ENCODE data around the gene MBD3L4. TPM values are rescaled to one million over a fixed set of nuclear protein-coding genes. Genes with fewer than 3 reads are reported as not detected.

Gene MBD3L4
- total and polyA plus RNA-seq, 10 of the 15 experiments (the other 5 are each of a cell fraction or from before 2014, with no cell fraction given): not detected

DNA sequence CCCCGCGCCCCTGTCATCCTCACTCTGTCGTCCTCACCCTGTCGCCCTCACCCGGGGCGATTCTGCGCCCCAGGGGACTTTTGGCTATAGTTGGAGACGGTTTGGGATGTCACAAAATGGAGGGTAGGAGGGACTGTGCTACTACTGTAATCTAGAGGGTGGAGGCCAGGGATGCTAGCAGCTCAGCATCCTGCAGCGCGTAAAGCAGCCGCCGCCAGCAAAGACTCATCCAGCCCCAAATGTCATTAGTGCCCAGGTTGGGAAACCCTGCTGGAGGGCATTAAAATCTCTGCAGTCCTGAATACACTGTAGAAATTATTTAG, 29.9 kb upstream of the MBD3L4 start:
- H3K27me3 ChIP-seq (replicated peaks in 1 of 2; ENCODE audit: control insufficient read depth in 2 of 2, insufficient read depth in 2 of 2, low read length in 1 of 2): no peaks in the 10 kb centered on the region
- peaks cover 11 to 12% of the 10 kb centered on the region in 2 experiments for H3K36me3 ChIP-seq (ENCODE audit: control insufficient read depth in 2 of 2, insufficient read depth in 2 of 2, low read length in 1 of 2)
- 0% methylated on average over 12 of the region's 12 CpGs for WGBS (ENCODE audit: insufficient coverage, insufficient replicate concordance, low lambda C conversion rate, missing lambda C conversion rate)
- ATAC-seq (peak; percentile 48), DNase-seq (ENCODE audit: low read depth, low spot score) (no peak), FAIRE-seq (no peak)
- ChIA-PET SMC1A (ENCODE audit: uncharacterized antibody, unreplicated experiment) (interaction anchor here (0.6 to 2.8 kb wide), 10 partner anchors 14 to 697 kb away, joined by 3 to 13 read pairs (median 4); partner anchors contain the start of genes ALKBH7 and TRAPPC5), RAD21 (ENCODE audit: unreplicated experiment) (interaction anchor here (1.2 to 2.3 kb wide), 12 partner anchors 30 to 311 kb away, joined by 3 to 15 read pairs (median 5); partner anchors contain the start of gene ARHGEF18), CTCF (interaction anchor here (0.6 to 2.5 kb wide), 9 partner anchors 12 to 224 kb away, joined by 3 to 6 read pairs (median 5); partner anchors contain the start of gene INSR), POLR2A (interaction anchor here (1.4 to 1.9 kb wide), 4 partner anchors 14 to 72 kb away, joined by 4 to 14 read pairs (median 9); no protein-coding TSS in a partner anchor)
- peak overlapping the region; percentile 84 for H3K27ac ChIP-seq (ENCODE audit: control insufficient read depth, insufficient read depth)
- peak overlapping the region; percentile 91 for H3K9ac ChIP-seq (ENCODE audit: control insufficient read depth, insufficient read depth, low read length)
- H3K4me1 ChIP-seq (ENCODE audit: control insufficient read depth, insufficient read depth, low read length): no peaks in the 10 kb centered on the region
- peak overlapping the region; percentile 84 for H2AFZ ChIP-seq (ENCODE audit: control insufficient read depth, low read depth, low read length)
- intact Hi-C loops (cut with micrococcal nuclease; ENCODE audit: unreplicated experiment) (no loop called here), in situ Hi-C loops (cut with MboI) (no loop called here)
- peaks cover 4% of the 10 kb centered on the region; the same call in 2 of the 3 replicates for H3K9me3 ChIP-seq (replicated peaks; ENCODE audit: control insufficient read depth, insufficient read depth, low read length)
- H3K79me2 ChIP-seq (ENCODE audit: control insufficient read depth, insufficient read depth, low read length): peaks cover 12% of the 10 kb centered on the region
- H4K20me1 ChIP-seq (ENCODE audit: control insufficient read depth, insufficient read depth): no peaks in the 10 kb centered on the region
- H3K4me3 ChIP-seq: peak overlapping the region; percentile 91
- H3K4me2 ChIP-seq (ENCODE audit: control insufficient read depth, insufficient read depth): peak overlapping the region; percentile 66
- no TSS peak for BruUV-seq (replicated peaks)
- TF ChIP-seq FOS (IDR thresholded peaks at IDR 0.05; ENCODE audit: borderline replicate concordance, extremely low read depth, insufficient read length) (no peak), YY1 (IDR thresholded peaks at IDR 0.05; ENCODE audit: low read depth, low read length) (peak; percentile 73), BACH1 (IDR thresholded peaks at IDR 0.05; ENCODE audit: borderline replicate concordance) (0 out of 2 replicates have a peak, but pooled peaks have one; percentile 9)

DNA sequence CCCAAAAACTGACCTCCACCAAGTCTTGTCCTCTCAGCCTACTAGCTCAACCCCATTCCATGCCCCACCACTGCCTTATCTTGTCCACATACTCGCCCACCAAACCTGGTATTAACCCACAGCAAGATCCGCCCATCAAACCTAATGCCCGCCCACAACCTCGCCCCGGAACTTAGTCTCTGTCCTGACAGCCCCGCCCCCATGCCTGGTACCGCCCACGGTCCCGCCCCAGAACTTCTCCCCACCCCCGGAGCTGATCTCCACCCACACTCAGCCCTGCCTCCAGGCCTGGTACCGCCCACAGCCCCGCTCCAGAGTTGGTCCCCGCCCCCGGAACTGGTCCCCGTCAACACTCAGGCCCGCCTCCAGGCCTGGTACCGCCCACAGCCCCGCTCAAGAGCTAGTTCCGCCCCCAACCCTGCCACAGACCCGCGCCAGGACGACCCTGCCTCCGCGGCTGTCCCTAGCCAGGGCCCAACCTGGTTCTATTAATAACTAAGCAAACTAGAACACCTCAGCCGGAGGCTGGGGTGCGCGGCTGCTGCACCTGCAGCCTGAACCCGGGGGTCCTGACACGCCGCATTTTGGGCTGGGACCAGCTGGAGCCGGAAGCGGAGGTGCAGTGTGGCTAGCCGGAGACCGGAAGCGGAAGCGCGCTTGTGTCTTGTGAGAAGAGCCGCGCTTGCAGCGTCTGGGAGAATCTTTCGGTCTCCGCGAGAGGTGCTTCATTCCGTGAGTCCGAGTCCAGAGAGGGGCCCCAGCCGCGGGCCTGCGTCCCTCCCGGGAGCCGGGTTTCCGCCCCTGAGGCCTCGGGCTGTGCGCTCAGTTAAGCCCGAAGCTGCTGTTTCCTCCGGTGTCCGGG, 29.3 kb upstream of the MBD3L4 start, which contains the start of gene ZNF557:
Gene ZNF557, plus strand, starts transcription at position 662 of the 862 bp plus-strand sequence. CDS start 5,372 bp downstream, outside the sequence.
- Histone ChIP-seq H3K36me3 (ENCODE audit: control insufficient read depth in 2 of 2, insufficient read depth in 2 of 2, low read length in 1 of 2) (peaks cover 8 to 12% of the 10 kb centered on the region in 2 experiments), H3K27ac (ENCODE audit: control insufficient read depth, insufficient read depth) (peak within 1 kb of the TSS; percentile 84), H4K20me1 (ENCODE audit: control insufficient read depth, insufficient read depth) (no peaks in the 10 kb centered on the region), H3K4me3 (peak within 1 kb of the TSS; percentile 91), H3K79me2 (ENCODE audit: control insufficient read depth, insufficient read depth, low read length) (peaks cover 12% of the 10 kb centered on the region), H3K4me1 (ENCODE audit: control insufficient read depth, insufficient read depth, low read length) (no peaks in the 10 kb centered on the region), H3K27me3 (replicated peaks in 1 of 2; ENCODE audit: control insufficient read depth in 2 of 2, insufficient read depth in 2 of 2, low read length in 1 of 2) (no peaks in the 10 kb centered on the region), H3K9ac (ENCODE audit: control insufficient read depth, insufficient read depth, low read length) (peak within 1 kb of the TSS; percentile 91), H3K9me3 (replicated peaks; ENCODE audit: control insufficient read depth, insufficient read depth, low read length) (peaks cover 4% of the 10 kb centered on the region; the same call in 2 of the 3 replicates), H3K4me2 (ENCODE audit: control insufficient read depth, insufficient read depth) (peak within 1 kb of the TSS; percentile 69), H2AFZ (ENCODE audit: control insufficient read depth, low read depth, low read length) (peak within 1 kb of the TSS; percentile 86)
- intact Hi-C loops (cut with micrococcal nuclease; ENCODE audit: unreplicated experiment) (no loop called here), in situ Hi-C loops (cut with MboI) (no loop called here)
- ChIA-PET CTCF (interaction anchor here (0.6 to 2.5 kb wide), 12 partner anchors 12 to 329 kb away, joined by 3 to 6 read pairs (median 4); partner anchors contain the start of gene INSR), RAD21 (ENCODE audit: unreplicated experiment) (interaction anchor here (0.6 to 2.3 kb wide), 17 partner anchors 30 to 311 kb away, joined by 3 to 15 read pairs (median 5); partner anchors contain the start of genes ARHGEF18 and VAV1), POLR2A (interaction anchor here (0.6 to 1.9 kb wide), 13 partner anchors 15 to 329 kb away, joined by 3 to 14 read pairs (median 4); no protein-coding TSS in a partner anchor), SMC1A (ENCODE audit: uncharacterized antibody, unreplicated experiment) (interaction anchor here (0.6 to 2.8 kb wide), 13 partner anchors 29 to 708 kb away, joined by 3 to 13 read pairs (median 4); partner anchors contain the start of genes ALKBH7, CLPP and TRAPPC5)
- ATAC-seq (peak; percentile 99), FAIRE-seq (peak; percentile 87), DNase-seq (ENCODE audit: low read depth, low spot score) (peak; percentile 88)
- BruUV-seq (replicated peaks): no TSS peak
- 3% methylated on average over 52 of the region's 56 CpGs for WGBS (ENCODE audit: insufficient coverage, insufficient replicate concordance, low lambda C conversion rate, missing lambda C conversion rate)
- TF ChIP-seq POLR2A (IDR thresholded peaks at IDR 0.05; ENCODE audit: low read depth, low read length) (peak; percentile 91), RB1 (IDR thresholded peaks at IDR 0.05; ENCODE audit: borderline replicate concordance) (peak; percentile 74; the same call in 1 of the 2 replicates), ZNF384 (IDR thresholded peaks at IDR 0.05; ENCODE audit: borderline replicate concordance, low read depth, low read length) (peak; percentile 10; the same call in 1 of the 2 replicates), ATF7 (IDR thresholded peaks at IDR 0.05; ENCODE audit: low read depth) (peak; percentile 46; the same call in 1 of the 2 replicates), SMARCA5 (IDR thresholded peaks at IDR 0.05) (no peak)
- TF ChIP-seq, protein P1, sequence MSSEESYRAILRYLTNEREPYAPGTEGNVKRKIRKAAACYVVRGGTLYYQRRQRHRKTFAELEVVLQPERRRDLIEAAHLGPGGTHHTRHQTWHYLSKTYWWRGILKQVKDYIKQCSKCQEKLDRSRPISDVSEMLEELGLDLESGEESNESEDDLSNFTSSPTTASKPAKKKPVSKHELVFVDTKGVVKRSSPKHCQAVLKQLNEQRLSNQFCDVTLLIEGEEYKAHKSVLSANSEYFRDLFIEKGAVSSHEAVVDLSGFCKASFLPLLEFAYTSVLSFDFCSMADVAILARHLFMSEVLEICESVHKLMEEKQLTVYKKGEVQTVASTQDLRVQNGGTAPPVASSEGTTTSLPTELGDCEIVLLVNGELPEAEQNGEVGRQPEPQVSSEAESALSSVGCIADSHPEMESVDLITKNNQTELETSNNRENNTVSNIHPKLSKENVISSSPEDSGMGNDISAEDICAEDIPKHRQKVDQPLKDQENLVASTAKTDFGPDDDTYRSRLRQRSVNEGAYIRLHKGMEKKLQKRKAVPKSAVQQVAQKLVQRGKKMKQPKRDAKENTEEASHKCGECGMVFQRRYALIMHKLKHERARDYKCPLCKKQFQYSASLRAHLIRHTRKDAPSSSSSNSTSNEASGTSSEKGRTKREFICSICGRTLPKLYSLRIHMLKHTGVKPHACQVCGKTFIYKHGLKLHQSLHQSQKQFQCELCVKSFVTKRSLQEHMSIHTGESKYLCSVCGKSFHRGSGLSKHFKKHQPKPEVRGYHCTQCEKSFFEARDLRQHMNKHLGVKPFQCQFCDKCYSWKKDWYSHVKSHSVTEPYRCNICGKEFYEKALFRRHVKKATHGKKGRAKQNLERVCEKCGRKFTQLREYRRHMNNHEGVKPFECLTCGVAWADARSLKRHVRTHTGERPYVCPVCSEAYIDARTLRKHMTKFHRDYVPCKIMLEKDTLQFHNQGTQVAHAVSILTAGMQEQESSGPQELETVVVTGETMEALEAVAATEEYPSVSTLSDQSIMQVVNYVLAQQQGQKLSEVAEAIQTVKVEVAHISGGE (CRISPR knock-in tag; IDR thresholded peaks at IDR 0.05): no peak
- TF ChIP-seq, protein P2, sequence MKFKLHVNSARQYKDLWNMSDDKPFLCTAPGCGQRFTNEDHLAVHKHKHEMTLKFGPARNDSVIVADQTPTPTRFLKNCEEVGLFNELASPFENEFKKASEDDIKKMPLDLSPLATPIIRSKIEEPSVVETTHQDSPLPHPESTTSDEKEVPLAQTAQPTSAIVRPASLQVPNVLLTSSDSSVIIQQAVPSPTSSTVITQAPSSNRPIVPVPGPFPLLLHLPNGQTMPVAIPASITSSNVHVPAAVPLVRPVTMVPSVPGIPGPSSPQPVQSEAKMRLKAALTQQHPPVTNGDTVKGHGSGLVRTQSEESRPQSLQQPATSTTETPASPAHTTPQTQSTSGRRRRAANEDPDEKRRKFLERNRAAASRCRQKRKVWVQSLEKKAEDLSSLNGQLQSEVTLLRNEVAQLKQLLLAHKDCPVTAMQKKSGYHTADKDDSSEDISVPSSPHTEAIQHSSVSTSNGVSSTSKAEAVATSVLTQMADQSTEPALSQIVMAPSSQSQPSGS (IDR thresholded peaks at IDR 0.05; ENCODE audit: low read length): no peak

Measured in GM12878 (cell line).